K562 (cell line): ENCODE data around the gene DDIT4L. TPM values are rescaled to one million over a fixed set of nuclear protein-coding genes. Genes with fewer than 3 reads are reported as not detected.

Experiments
- E2F6 ChIP-seq, 2 experiments: IDR thresholded peaks; 2 replicates each; pipeline ENCODE4 v1.6.1; 2011; ENCODE audit warnings: borderline replicate concordance in 1 of 2, control low read depth in 1 of 2, low read depth in 1 of 2, low read length in 1 of 2, mild to moderate bottlenecking in 1 of 2, mixed read lengths in 1 of 2, moderate library complexity in 1 of 2; ENCODE audit not compliant: insufficient read depth in 1 of 2, insufficient read length in 1 of 2, poor library complexity in 1 of 2, severe bottlenecking in 1 of 2; ENCODE audit errors: extremely low read depth in 1 of 2
- KDM4B ChIP-seq, 2 experiments: fragments of 450-650 bp in 1 of 2; sonication (generic) in 1 of 2; IDR thresholded peaks; 2 replicates each; pipeline ENCODE4 v1.6.1; 2016 to 2017; ENCODE audit warnings: borderline replicate concordance in 2 of 2, antibody characterized with exemption in 1 of 2, low read depth in 1 of 2, mild to moderate bottlenecking in 1 of 2
- NBN ChIP-seq: fragments of 450-650 bp; IDR thresholded peaks from 2 replicates; pipeline ENCODE4 v1.6.1; 2016; ENCODE audit warnings: low read depth, mild to moderate bottlenecking
- POLR2A ChIP-seq: fragments of 450-650 bp; conservative IDR thresholded peaks from 2 replicates; pipeline ENCODE4 v1.6.1; 2016
- RBM22 ChIP-seq: fragments of 200-400 bp; formaldehyde crosslinking; IDR thresholded peaks from 2 replicates; pipeline ENCODE4 v1.6.1; 2018; ENCODE audit warnings: low read length, low read depth; ENCODE audit not compliant: poor library complexity, severe bottlenecking
- TEAD1 ChIP-seq, 2 experiments: fragments of 450-650 bp in 1 of 2; sonication (generic) in 1 of 2; formaldehyde crosslinking; IDR thresholded peaks; 2 replicates each; pipeline versions ENCODE4 v1.4.0 to v1.8.0; 2020 to 2022; ENCODE audit warnings: mild to moderate bottlenecking in 2 of 2, missing genetic modification reagents in 1 of 2
- ZBTB33 ChIP-seq: sonication (generic); formaldehyde crosslinking; IDR thresholded peaks from 2 replicates; pipeline ENCODE4 v1.8.1; 2023; ENCODE audit warnings: mild to moderate bottlenecking, missing genetic modification reagents
- ZNF398 ChIP-seq: fragments of 250-450 bp; sonication (Bioruptor Pico); IDR thresholded peaks from 2 replicates; pipeline ENCODE4 v1.8.0; 2021; ENCODE audit warnings: moderate library complexity, mild to moderate bottlenecking, inconsistent platforms
- ZNF75A ChIP-seq: fragments of 450-650 bp; formaldehyde crosslinking; IDR thresholded peaks from 2 replicates; pipeline ENCODE4 v1.4.0; 2020; ENCODE audit warnings: mild to moderate bottlenecking
- polyA plus RNA-seq, 8 experiments: library from polyadenylated mRNA; depleted of rRNA in 4 of 8; stranded (reverse) in 5 of 8; unstranded in 3 of 8; fragments of >200 nt; fragmentation: Nextera tagmentation in 2 of 8; fragmentation: Illumina TruSeq in 1 of 8; extraction: Ambion mirVana in 2 of 8; extraction: Trizol in 1 of 8; gene quantifications; 2 replicates each; pipeline versions ENCODE4 v1.2.1 to v1.2.3, GENCODE V29; 2011 to 2014; ENCODE audit warnings: inconsistent platforms in 1 of 8, missing spikeins in 1 of 8
- total RNA-seq, 7 experiments: library from RNA; depleted of rRNA in 6 of 7; stranded (reverse); fragments of >200 nt in 6 of 7; fragmentation: Illumina TruSeq in 2 of 7; extraction: Trizol in 2 of 7; gene quantifications; 2 replicates each; pipeline versions ENCODE4 v1.2.1 to v1.2.3, GENCODE V29; 2011 to 2021; ENCODE audit warnings: low replicate concordance in 1 of 7

The DDIT4L gene
- total and polyA plus RNA-seq, 9 of the 15 experiments (the other 6 are each of a cell fraction or from before 2014, with no cell fraction given): not detected

GRCh38 chr4:100169491-100170485 is 20.5 kb downstream of the DDIT4L start (continued):
- no peak for TF ChIP-seq E2F6 (IDR thresholded peaks at IDR 0.05; ENCODE audit: borderline replicate concordance in 1 of 2, extremely low read depth in 1 of 2, insufficient read depth in 1 of 2, insufficient read length in 1 of 2, low read depth in 1 of 2, low read length in 1 of 2, poor library complexity in 1 of 2, severe bottlenecking in 1 of 2)
- TF ChIP-seq POLR2A: no peak
- no peak for TF ChIP-seq NBN
- TF ChIP-seq RBM22: no peak
- no peak for TF ChIP-seq ZNF398
- TF ChIP-seq ZBTB33 (CRISPR knock-in tag): no peak
- TF ChIP-seq TEAD1 (CRISPR knock-in tag; IDR thresholded peaks at IDR 0.05): no peak
- no peak for TF ChIP-seq KDM4B (IDR thresholded peaks at IDR 0.05; ENCODE audit: borderline replicate concordance in 2 of 2, low read depth in 1 of 2)
- TF ChIP-seq ZNF75A (CRISPR knock-in tag): no peak
